IMR-90 (cell line): ENCODE results near the gene STXBP6. TPM values are rescaled to one million over a fixed set of nuclear protein-coding genes. Genes with fewer than 3 reads are reported as not detected.

ENCODE experiments used
- ATAC-seq: fragments of 200-7000 bp; cut with Tn5 transposase; 2 replicates; pipeline ENCODE4 v1.9.1; 2020; ENCODE audit warnings: low read depth, mild to moderate bottlenecking, moderate library complexity
- BruUV-seq: library from RNA; stranded (reverse); fragments of 400-500 nt; replicated peaks from 2 replicates; lab custom pipeline; 2021; lab: Mats Ljungman, UMichigan
- CTCF ChIA-PET: fragments of 300-600 bp; formaldehyde crosslinking; extraction: SDS; loops from one replicate; lab custom pipeline; 2021; ENCODE audit warnings: antibody characterized with exemption; lab: Yijun Ruan, JAX
- POLR2A ChIA-PET: fragments of 300-600 bp; sonication (Branson Sonifier 250); formaldehyde crosslinking; loops from one replicate; lab custom pipeline; 2022; ENCODE audit warnings: antibody characterized with exemption; ENCODE audit not compliant: unreplicated experiment; lab: Charles Lee
- DNase-seq: peaks from one replicate; pipeline ENCODE4 v3.0.0; 2013
- H2AFZ ChIP-seq: replicated peaks from 2 replicates; pipeline ENCODE3; 2013; ENCODE audit warnings: low read length, mild to moderate bottlenecking; ENCODE audit not compliant: poor library complexity
- H2AK5ac ChIP-seq: 2 replicates; pipeline ENCODE4 v1.6.1; 2013; ENCODE audit warnings: low read depth, low read length, inconsistent platforms
- H2AK9ac ChIP-seq: replicated peaks from 2 replicates; pipeline ENCODE3; 2013; ENCODE audit warnings: mild to moderate bottlenecking, low read depth, low read length, moderate library complexity; ENCODE audit not compliant: poor library complexity
- H2BK120ac ChIP-seq: 2 replicates; pipeline ENCODE4 v1.6.1; 2013; ENCODE audit warnings: low read depth, low read length, inconsistent platforms
- H2BK15ac ChIP-seq: 3 replicates; pipeline ENCODE4 v1.6.1; 2013; ENCODE audit warnings: low read depth, low read length, inconsistent platforms
- H2BK20ac ChIP-seq: 2 replicates; pipeline ENCODE4 v1.6.1; 2013; ENCODE audit warnings: low read depth, mild to moderate bottlenecking, inconsistent platforms, low read length, moderate library complexity
- H2BK5ac ChIP-seq: 2 replicates; pipeline ENCODE4 v1.6.1; 2013; ENCODE audit warnings: mild to moderate bottlenecking, low read depth, low read length, inconsistent platforms; ENCODE audit not compliant: poor library complexity, severe bottlenecking
- H3K14ac ChIP-seq: replicated peaks from 2 replicates; pipeline ENCODE4 v1.6.1; 2013; ENCODE audit warnings: low read depth, low read length, inconsistent platforms
- H3K18ac ChIP-seq: 2 replicates; pipeline ENCODE4 v1.6.1; 2013; ENCODE audit warnings: low read depth, low read length, control low read depth
- H3K23ac ChIP-seq: 2 replicates; pipeline ENCODE4 v1.6.1; 2013; ENCODE audit warnings: low read depth, low read length, inconsistent platforms
- H3K27ac ChIP-seq: 2 replicates; pipeline ENCODE4 v1.5.1; 2013; ENCODE audit warnings: mild to moderate bottlenecking, control low read depth, low read length; ENCODE audit not compliant: insufficient read depth
- H3K27me3 ChIP-seq: 2 replicates; pipeline ENCODE4 v1.6.1; 2013; ENCODE audit warnings: low read length; ENCODE audit not compliant: control insufficient read depth, insufficient read depth
- H3K36me3 ChIP-seq: 2 replicates; pipeline ENCODE4 v1.6.1; 2013; ENCODE audit warnings: low read length, mixed read lengths; ENCODE audit not compliant: control insufficient read depth, insufficient read depth
- H3K4ac ChIP-seq: 2 replicates; pipeline ENCODE4 v1.6.1; 2013; ENCODE audit warnings: low read depth, low read length, inconsistent platforms
- H3K4me1 ChIP-seq: 2 replicates; pipeline ENCODE4 v1.6.1; 2013; ENCODE audit warnings: low read length, mixed read lengths; ENCODE audit not compliant: control insufficient read depth, insufficient read depth
- H3K4me2 ChIP-seq: 2 replicates; pipeline ENCODE4 v1.6.1; 2013; ENCODE audit warnings: low read depth, mild to moderate bottlenecking, control low read depth, low read length, moderate library complexity
- H3K4me3 ChIP-seq: 2 replicates; pipeline ENCODE4 v1.5.1; 2013; ENCODE audit warnings: low read depth, mild to moderate bottlenecking, control low read depth, low read length, moderate library complexity; ENCODE audit not compliant: insufficient read depth
- H3K56ac ChIP-seq: 2 replicates; pipeline ENCODE4 v1.6.1; 2013; ENCODE audit warnings: low read length, inconsistent platforms; ENCODE audit not compliant: insufficient read depth; ENCODE audit errors: extremely low read depth
- H3K79me1 ChIP-seq, 2 experiments: 2 replicates each; pipeline ENCODE4 v1.6.1; 2013; ENCODE audit warnings: low read length in 2 of 2, inconsistent platforms in 1 of 2, low read depth in 1 of 2
- H3K9ac ChIP-seq: 2 replicates; pipeline ENCODE4 v1.6.1; 2013; ENCODE audit warnings: low read depth, low read length, control low read depth
- H3K9me1 ChIP-seq: 2 replicates; pipeline ENCODE4 v1.6.1; 2013; ENCODE audit warnings: low read length, inconsistent platforms; ENCODE audit not compliant: insufficient read depth
- H3K9me3 ChIP-seq: 2 replicates; pipeline ENCODE4 v1.6.1; 2013; ENCODE audit warnings: low read length; ENCODE audit not compliant: control insufficient read depth, insufficient read depth
- H4K20me1 ChIP-seq: 2 replicates; pipeline ENCODE4 v1.6.1; 2013; ENCODE audit warnings: low read length, inconsistent platforms; ENCODE audit not compliant: insufficient read depth
- H4K5ac ChIP-seq: 2 replicates; pipeline ENCODE4 v1.6.1; 2013; ENCODE audit warnings: mild to moderate bottlenecking, low read depth, low read length, control low read depth
- H4K8ac ChIP-seq, 2 experiments: 2 replicates each; pipeline ENCODE4 v1.6.1; 2013; ENCODE audit warnings: low read depth in 2 of 2, low read length in 2 of 2, control low read depth in 1 of 2, inconsistent platforms in 1 of 2
- H4K91ac ChIP-seq: 2 replicates; pipeline ENCODE4 v1.6.1; 2013; ENCODE audit warnings: low read depth, low read length, inconsistent platforms; ENCODE audit not compliant: insufficient read depth
- MXI1 ChIP-seq: IDR thresholded peaks from 2 replicates; pipeline ENCODE4 v1.6.1; 2012; ENCODE audit warnings: low read depth, mild to moderate bottlenecking, low read length, moderate library complexity, borderline replicate concordance
- SMC3 ChIP-seq: fragments of 150-350 bp; IDR thresholded peaks from 2 replicates; pipeline ENCODE4 v1.6.1; 2016; ENCODE audit warnings: low read depth, mild to moderate bottlenecking, antibody characterized with exemption, low read length, moderate library complexity
- WGBS, 2 experiments: methylation state at CpG; one replicate each; pipeline versions ENCODE4 v1.1.5 to v1.1.7; 2013; ENCODE audit warnings: missing lambda C conversion rate in 2 of 2; ENCODE audit not compliant: insufficient read length in 1 of 2; ENCODE audit errors: extremely low coverage in 2 of 2; 5-methylcytosine and 5-hydroxymethylcytosine counted together
- dilution Hi-C: fragments of 300-500 bp; cut with HindIII; formaldehyde crosslinking; loops from one replicate; pipeline ENCODE4 v1.14.3; 2018; ENCODE audit warnings: low sequenced_read_pairs; ENCODE audit not compliant: unreplicated experiment
- in situ Hi-C: fragments of 300-500 bp; cut with MboI; formaldehyde crosslinking; loops from 3 replicates; pipeline ENCODE4 v1.14.3; 2019; ENCODE audit warnings: low sequenced_read_pairs, inconsistent platforms, mixed read lengths
- intact Hi-C: fragments of 100-400 bp; cut with micrococcal nuclease; formaldehyde crosslinking; loops from 2 replicates; pipeline ENCODE4 v1.10.0; 2022
- polyA plus RNA-seq, 3 experiments: library from polyadenylated mRNA; depleted of rRNA; stranded (reverse); fragments of >200 nt; gene quantifications; 2 replicates each; pipeline ENCODE4 v1.2.3, GENCODE V29; 2012; ENCODE audit warnings: low replicate concordance in 1 of 3
- total RNA-seq: library from RNA; depleted of rRNA; stranded (reverse); fragments of >200 nt; gene quantifications from 2 replicates; pipeline ENCODE4 v1.2.3, GENCODE V29; 2012

Gene STXBP6
- total and polyA plus RNA-seq, 2 of the 4 experiments (the other 2 are of a cell fraction), result 14.2 to 14.3 TPM

DNA sequence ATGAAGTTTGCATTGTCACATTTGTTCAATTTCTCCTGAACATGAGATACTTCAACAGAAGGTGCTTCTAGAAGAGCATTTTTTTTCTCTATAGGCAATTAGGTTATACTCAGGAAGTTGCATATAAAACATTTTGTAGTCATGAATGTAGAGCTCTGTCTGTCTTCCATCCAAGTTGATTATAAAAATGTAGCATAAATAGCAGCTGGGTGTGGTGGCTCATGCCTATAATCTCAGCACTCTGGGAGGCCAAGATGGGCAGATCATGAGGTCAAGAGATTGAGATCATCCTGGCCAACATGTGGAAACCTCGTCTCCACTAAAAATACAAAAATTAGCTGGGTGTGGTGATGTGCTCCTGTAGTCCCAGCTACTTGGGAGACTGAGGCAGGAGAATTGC lies 39.5 kb upstream of the STXBP6 start:
- Histone ChIP-seq H3K27ac (no peak overlapping the region), H4K8ac (no peak overlapping the region), H3K4ac (no peak overlapping the region), H2AK9ac (no peak overlapping the region), H3K4me2 (no peak overlapping the region), H2BK120ac (no peak overlapping the region), H3K56ac (no peak overlapping the region), H3K9me3 (no peaks in the 10 kb centered on the region), H2AK5ac (no peak overlapping the region), H3K18ac (no peak overlapping the region), H3K23ac (no peak overlapping the region), H3K79me1 (no peaks in the 10 kb centered on the region), H2BK20ac (no peak overlapping the region), H4K20me1 (no peaks in the 10 kb centered on the region), H3K4me1 (peaks cover 2% of the 10 kb centered on the region; the same call in 1 of the 2 replicates), H3K36me3 (no peaks in the 10 kb centered on the region), H3K4me3 (no peak overlapping the region), H3K27me3 (no peaks in the 10 kb centered on the region; the same call in 1 of the 2 replicates), H2BK5ac (no peak overlapping the region), H3K9ac (no peak overlapping the region), H3K14ac (no peak overlapping the region), H4K5ac (no peak overlapping the region), H2AFZ (no peak overlapping the region), H4K91ac (no peak overlapping the region), H2BK15ac (no peak overlapping the region), H3K9me1 (no peaks in the 10 kb centered on the region)
- BruUV-seq, result no TSS peak
- POLR2A ChIA-PET, result no interaction called here
- no peak for ATAC-seq
- dilution Hi-C loops, result no loop called here
- TF ChIP-seq MXI1 (no peak), SMC3 (no peak)
- intact Hi-C loops, result no loop called here
- CTCF ChIA-PET, result no interaction called here
- whole genome bisulfite sequencing, 2 experiments, result no CpG with 5 or more reads among the region's 1 CpG
- in situ Hi-C loops, result no loop called here
- DNase-seq, result no peak
